HS-27A (cell line): Measurements from ENCODE around the gene PCK1.
"Not testable (repeated sequence)": the region's sequence is repeated elsewhere in the genome, so short reads cannot be mapped to it uniquely, and the experiment has no call there.

Source experiments
- DNase-seq: peaks from one replicate; pipeline ENCODE4 v3.0.0-alpha.2; 2012; ENCODE audit warnings: low read depth, missing footprints

Gene PCK1

DNA sequence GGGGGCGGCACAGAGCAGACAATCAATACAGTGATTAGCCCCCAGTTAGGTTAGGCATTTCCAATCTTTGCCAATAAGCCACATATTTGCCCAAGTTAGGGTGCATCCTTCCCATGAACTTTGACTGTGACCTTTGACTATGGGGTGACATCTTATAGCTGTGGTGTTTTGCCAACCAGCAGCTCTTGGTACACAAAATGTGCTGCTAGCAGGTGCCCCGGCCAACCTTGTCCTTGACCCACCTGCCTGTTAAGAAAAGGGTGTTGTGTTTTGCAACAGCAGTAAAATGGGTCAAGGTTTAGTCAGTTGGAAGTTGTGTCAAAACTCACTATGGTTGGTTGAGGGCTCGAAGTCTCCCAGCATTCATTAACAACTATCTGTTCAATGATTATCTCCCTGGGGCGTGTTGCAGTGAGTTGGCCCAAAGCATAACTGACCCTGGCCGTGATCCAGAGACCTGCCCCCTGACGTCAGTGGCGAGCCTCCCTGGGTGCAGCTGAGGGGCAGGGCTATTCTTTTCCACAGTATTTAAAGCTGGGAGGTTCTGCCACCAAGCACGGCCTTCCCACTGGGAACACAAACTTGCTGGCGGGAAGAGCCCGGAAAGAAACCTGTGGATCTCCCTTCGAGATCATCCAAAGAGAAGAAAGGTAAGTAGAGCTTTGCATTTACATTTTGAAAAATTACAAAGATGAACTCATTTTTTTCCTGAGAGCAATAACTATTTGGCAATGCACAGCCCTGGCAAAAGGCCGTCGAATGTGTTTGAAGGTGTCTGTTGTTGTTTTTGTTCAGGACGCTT is at the start of gene PCK1:
Gene PCK1, plus strand, starts transcription at position 557 of the 802 bp plus-strand sequence. CDS start 302 bp downstream, outside the sequence.
- DNase-seq = no peak

DNA sequence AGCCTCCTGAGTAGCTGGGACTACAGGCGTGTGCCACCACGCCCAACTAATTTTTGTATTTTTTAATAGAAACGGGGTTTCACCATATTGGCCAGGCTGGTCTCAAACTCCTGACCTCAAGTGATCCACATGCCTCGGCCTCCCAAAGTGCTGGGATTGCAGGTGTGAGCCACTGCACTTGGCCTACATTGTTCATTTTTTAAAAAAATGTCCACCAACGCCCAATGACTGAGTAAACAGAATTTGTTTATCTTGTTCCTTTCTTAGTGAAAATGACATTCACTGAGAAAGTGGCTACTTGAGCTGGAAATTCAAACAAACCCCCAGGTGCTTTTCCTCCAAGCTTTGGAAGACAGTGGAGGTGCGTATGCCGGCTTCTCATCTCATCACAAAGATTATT is 49.2 kb upstream of the PCK1 start:
- not testable (repeated sequence) for DNase-seq

DNA sequence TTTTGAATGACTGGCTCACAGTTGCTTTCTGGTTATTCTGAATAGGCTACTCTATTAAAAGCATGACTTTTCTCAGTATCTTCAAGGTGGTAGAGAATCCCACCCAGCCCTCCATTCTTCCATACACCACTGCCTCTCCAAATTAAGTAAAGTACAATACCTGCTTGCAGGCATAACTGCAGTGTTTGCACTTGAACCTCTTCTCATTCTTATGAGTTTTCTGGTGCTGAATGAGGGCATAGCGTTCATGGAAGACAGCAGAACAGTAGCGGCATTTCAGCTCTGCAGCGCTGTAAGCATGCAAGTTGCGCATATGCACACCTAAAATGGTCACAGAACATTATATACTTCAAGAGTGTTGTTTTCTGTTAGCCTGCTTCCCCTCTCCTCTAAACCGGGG is 48.5 kb upstream of the PCK1 start:
- DNase-seq = no peak

DNA sequence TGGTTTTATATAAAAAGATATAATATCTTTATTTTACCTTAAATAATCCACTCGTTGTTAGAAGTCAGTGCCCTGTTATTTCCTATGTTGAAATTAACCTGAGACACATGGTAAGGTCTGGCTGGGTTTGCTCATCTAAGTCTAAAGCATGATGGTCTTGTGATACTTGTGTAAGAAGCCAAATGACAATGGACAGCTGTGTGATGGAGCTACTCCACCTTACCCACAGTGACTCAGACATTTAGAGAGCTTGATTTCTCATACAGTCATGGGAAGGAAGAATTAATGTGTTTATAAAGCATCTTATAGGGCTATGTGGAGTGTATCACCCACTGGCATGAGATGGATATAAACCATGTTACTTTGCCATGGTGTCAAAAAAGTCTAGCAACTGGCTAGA is 47.7 kb upstream of the PCK1 start:
- DNase-seq = no peak

DNA sequence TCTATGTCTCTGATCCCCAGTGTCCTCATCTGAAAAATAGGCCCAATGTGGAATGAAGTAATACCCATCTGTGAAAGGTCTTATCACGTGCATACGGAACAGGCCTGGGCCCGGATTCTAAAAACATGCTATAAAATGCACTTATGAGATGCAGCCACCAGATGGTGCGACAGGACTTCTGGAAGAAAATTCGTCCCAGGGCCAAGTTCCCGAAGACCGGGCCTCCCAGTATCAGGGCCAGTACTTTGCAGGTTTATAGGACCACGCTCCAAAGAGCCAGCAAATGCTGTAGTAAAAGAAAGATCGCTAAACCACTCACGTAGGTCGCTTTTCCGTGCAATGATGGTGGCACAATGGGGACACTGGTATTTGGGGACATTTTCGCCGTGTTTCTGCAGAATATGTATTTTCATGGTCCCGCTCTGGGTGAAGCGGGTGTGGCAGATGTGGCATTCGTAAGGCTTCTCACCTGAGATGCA is 46.6 kb upstream of the PCK1 start:
- DNase-seq = no peak

DNA sequence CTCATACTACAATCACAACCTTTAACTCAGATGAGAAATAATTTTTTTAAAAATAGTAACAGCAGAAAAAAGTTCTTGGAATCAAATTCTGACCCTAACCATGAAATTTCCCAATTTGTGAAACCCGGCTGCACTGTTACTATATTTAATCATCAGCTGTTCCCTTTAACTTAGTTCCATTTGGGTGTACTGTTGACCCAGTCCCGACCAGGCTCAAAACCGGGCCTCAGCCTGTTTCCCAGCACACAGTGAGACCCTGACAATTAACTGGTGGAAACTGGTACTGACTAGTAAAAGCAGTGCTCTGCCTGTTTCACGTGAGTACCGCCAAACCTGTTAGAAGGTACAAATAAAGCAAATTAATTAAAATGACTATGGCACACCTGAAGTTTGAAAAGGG is 43.0 kb upstream of the PCK1 start:
- DNase-seq = no peak

DNA sequence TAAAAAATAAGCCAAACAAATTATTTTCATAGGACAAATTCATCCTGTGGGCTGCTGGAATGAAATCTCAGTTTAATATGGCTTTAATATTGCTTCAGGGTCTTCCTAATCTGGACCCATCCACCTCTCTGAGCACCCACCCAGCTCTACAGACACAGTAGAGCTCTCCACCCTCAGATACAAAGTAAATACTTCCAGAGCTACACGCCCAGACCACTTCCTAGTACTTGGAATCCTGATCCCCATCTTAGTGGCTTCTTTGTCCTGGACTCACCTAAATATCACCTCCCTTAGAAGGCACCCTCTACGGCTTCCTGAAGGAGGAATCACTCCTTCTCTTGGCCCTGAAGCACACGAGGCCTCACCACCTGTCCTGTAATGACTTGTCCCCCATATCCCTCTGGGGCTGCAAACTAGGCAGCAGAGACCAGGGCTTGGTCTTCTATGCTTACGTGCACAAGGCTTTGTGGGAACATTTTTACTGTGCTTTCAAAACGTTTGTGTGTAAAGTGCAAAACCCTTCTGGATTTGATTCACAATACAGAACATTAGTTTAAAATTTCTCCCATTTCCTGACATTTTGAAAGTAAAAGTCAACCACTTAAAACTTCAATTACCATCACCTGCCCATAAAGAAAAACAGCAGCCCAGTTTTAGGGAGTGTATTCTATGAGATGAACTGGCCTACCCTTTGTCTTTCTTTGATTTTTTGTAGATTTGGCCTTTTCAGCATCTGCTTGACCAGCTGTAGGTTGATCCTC is 38.4 kb upstream of the PCK1 start:
- DNase-seq = no peak

DNA sequence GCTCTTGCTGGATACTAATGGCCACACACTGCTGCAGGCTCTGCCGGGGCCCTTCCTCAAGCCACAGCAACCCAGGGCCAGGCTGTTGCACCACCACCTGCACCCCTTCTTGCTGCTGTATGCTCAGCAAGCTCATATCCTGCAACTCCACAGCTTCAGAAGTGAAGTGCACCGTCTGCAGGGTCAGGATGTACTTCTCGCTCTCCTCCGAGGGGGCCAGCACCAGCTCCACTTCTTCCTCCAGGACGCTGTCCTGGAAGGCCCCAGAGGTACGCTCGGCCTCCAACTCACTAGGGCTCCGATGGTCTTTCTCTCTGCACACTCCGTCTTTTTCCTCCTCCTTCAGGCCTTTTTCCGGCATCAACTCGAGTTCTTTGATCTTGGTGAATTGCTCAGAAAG is 37.1 kb upstream of the PCK1 start:
- no peak for DNase-seq

DNA sequence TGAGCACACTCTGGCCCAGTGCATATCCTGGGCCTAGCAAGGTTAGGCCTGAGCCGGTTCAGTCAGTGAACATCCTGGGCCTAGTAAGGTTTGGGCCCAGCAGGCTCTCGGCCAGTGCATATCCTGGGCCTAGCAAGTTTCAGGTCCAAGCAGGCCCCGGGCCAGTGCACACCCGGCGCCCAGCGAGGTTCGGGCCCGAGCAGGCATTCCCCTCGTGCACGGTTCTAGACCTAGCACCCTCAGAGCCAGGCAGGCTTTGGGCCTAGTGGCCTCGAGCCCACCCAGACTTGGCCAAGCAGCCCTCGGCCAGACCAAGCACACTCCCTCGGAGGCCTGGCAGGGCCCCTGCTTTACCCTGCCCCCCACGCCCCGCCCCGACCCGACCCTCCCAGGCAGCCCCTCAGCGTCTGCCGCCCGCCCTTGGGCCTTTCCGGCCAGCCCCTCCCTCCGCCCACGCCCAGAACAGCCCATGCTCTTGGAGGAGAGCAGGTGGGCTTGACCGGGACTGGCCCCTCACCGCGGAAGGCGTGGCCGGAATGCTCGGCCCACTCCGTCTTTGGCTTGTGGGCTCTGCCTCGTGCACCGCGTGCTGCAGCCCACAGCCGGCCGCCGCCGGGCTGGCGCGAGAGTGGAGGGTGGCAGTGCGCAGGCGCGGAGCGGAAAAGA is 36.3 kb upstream of the PCK1 start, which contains the start of gene CTCFL:
Gene CTCFL, minus strand, starts transcription at position 630 of the 666 bp plus-strand sequence. CDS start 935 bp downstream, outside the sequence.
- DNase-seq = no peak

DNA sequence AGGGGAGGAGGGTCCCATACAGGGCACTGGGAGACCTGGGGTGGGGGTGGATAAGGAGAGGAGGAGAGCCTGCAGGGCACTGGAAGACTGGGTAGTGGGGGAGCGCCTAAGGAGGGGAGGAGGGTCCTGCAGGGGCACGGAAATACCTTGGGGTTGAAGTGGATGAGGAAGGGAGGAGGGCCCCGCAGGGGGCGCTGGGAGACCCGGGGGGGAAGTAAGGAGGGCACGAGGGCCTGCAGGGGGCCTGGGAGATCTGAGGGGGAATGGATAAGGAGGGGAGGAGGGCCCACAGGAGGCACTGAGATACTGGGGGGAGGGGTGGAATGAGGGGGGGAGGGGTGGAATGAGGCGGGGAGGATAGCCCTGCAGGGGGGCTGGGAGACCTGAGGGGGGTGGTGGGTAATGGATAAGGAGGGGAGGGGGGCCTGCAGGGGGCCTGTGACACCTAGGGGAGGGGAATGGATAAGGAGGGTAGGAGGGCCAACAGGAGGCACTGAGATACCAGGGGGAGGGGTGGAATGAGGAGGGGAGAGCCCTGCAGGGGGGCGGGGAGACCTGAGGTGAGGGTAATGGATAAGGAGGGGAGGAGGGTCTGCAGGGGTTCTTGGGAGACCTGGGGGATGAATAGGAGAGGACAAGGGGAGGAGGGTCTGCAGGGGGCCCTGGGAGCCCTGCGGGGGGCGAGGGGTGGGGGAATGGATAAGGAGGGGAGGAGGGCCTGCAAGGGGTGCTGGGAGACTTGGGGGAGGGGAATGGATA is 35.4 kb upstream of the PCK1 start:
- DNase-seq = no peak

DNA sequence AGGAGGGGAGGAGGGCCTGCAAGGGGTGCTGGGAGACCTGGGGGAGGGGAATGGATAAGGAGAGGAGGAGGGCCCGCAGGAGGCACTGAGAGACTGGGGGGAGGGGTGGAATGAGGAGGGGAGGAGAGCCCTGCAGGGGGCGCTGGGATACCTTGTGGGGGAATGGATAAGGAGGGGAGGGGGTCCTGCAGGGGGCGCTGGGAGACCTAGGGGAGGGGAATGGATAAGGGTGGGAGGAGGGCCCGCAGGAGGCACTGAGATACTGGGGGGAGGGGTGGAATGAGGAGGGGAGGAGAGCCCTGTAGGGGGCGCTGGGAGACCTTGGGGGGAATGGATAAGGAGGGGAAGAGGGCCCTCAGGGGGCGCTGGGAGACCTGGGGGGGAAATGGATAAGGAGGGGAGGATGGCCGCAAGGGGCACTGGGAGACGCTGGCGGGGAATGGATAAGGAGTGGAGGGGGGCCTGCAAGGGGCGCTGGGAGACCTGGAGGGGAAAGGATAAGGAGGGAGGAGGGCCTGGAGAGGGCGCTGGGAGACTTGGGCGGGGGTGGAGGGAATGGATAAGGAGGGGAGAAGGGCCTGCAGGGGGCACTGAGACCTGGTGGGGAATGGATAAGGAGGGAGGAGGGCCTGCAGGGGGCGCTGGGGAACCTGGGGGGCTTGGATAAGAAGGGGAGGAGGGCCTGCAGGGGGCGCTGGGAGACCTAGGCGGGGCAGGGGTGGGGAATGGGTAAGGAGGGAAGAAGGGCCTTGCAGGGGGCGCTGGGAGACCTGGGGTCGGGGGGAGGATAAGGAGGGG is 34.6 kb upstream of the PCK1 start:
- no peak for DNase-seq

DNA sequence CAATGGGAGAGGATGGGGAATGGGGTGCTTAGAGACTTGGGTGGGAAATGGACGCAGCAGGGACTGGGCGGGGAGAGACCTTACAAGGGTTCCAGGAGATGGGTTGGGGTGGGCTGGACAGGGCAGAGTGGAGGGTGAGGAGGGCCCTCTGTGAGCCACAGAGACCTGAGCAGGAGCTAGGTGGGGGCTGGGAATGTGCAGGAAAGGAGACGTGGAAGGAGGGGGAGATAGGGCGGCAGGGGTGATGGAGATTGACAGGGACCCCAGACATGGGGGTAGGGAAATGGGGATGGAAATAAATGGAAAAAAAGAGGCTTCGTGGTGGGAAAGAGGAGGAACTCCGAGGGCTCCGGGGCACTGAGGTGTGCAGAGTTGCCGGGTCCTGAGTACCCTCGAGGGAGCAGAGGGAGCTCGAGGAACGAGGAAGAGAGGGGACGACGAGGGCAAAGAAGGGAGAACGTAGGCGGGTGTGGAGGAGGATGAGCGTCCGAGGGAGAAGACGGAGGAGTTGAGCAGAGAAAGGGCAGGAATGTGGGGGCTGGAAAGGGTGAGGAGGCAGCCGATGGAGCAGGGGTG is 33.9 kb upstream of the PCK1 start:
- DNase-seq = no peak

DNA sequence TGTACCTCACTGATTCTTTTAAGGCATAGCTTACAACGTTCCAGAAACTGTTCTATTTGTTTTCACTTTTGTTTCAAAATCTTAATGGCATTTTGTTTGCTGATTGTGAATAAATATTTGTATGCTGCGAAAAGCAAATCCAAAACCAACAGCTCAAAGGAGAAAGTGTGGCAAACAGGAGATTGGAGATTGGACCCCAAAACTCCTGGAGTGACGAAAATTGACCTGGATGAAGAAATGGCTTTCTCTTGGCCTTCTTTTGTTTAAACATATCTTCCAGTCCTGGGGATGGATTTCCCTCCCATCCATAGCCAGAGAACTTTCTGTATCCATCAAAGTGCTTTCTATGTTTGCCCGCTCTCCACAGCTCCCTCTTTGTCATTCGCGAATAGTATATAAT is 33.2 kb upstream of the PCK1 start:
- no peak for DNase-seq

DNA sequence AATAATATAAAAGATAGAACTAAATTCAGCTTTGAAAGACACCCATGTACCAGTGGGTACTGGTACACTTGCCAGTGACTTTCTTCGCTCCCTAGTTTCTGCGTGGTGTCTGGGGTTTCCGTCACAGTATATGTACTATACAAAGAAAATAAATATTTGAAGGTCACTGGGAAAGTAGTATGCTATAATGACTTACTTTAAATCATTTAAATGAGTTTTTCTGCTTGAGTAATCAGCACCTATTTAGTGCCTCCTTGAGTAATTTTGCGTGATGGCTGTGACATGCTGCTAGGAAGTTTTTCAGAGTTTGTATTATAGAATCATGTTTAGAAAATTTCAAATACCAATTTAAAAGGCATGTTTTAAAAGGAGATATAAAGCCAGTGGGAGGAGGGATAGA is 32.8 kb upstream of the PCK1 start:
- no peak for DNase-seq

DNA sequence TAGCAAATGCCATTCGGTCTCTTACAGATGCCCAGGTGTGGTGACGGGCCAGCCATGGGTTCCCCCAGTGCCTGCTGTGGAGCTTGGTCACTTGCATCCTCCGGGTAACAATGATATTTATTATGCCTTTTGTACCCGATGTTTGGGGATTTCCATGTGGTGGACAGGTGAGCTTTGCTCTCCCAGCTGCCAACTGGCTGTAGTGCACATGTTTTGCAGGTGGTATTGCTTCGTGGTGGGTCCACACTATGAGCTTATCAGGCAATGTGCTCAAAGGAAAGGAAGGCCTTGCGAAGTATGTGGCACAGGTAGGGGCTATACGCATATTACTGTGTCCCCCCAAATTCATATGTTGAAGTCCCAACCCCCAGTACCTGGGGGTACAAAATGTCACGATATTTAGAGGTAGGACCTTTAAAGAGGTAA is 31.7 kb upstream of the PCK1 start:
- DNase-seq = no peak

DNA sequence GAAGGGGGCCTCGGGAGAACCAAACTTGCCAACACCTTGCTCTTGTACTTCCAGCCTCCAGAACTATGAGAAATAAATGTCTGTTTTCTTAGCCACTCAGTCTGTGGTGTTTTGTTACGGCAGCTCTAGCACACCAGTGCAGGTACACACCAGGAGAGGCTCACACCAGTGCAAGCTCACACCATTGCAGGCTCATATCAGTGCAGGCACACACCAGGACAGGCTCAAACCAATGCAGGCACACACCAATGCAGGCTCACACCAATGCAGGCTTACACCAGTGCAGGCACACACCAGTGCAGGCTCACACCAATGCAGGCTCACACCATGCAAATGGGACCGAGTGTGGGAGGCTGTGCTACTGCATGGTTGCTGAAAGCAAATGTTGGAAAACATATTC is 31.1 kb upstream of the PCK1 start:
- no peak for DNase-seq

DNA sequence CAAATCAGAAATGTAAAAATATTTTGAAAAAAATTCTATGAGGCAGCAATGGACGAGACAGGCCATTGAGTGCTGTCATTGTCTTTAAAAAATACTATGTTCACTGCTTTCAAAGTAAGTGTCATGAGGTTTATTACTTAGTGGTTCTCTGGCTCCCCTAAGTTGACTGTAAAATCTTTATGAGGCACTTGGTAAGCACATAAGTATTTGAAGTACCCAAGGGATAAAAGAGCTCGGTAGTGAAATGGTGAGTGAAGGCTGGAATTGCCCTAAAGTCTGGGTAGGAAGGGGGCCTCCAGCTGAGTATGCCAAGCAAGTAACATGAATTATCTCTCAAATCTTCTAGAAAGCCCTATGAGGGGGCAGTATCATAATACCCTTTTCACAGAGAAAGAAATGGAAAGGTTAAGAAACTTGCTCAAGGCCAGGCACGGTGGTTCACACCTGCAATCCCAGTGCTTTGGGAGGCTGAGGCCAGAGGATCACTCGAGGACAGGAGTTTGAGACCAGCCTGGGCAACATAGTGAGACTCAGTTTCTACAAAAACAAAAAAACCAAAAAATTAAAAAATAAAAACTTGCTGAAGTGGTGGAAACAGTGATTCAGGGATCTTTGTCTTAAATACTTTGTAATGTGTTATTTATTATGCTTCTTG is 30.5 kb upstream of the PCK1 start:
- DNase-seq = no peak

DNA sequence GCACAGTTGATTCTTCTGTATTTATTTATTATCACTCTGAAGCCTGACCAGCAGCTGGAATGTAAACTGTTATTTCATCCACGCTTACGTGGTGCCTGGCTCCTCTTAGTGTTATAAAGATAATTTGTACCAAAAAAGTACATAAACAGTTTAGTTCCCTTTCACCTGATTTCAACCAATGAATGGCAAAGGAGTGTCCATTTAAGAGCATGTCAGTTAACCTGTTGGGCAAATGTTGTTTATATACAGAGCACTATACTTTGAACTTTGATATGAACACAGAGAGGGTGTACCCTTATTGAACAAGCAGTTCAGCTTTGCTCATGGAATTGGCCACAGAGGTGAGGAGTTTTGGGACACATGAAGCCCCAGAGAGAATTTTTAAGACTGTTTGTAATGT is 28.8 kb upstream of the PCK1 start:
- no peak for DNase-seq

DNA sequence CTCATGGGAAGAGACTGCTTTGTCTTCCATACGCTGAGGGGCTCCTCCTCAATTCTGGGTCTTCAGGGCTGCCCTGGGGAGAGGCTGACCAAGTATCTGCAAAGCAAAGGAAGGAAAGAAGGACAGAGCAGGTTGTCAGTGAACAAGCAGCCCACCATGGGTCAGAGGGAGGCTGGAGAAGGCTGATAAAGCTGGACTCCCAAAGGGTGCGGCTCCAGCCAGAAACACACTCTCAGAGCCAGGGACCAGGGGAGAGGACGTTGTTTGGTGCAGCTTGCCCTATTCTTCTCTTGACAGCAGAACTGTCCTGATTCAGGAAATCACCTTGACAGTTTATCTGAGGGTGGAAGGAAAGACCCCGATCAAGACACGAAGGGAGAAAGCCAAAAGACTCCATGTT is 25.6 kb upstream of the PCK1 start:
- no peak for DNase-seq

DNA sequence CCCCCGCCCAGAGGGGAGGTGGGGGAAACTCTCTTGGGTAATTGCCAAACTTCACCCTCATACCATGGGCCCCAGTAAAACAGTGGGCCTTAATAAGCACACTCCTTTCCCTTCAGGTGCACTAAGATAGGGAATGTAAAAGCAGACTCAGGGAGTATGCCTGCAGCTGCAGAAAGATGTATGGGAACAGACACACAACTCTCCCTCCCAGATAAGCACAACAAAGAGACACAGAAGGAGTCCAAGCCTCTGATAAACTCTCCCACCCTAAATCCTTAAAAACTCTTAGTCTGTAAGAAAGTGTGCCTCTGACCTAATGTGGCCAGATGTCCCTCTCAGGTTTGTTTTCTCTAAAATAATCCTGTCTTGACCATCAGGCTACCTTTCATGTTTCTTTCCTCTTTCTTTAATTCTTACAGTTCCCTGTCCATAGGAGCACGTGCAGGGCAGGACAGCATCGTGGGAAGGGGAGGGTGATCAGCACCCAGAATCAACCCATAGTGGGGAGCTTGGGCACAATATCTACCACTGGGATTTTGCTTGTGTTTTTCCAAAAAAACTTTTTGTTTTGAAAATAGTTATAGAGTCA is 24.7 kb upstream of the PCK1 start:
- DNase-seq = no peak
